HepG2 (cell line): Measurements from ENCODE around the gene EPB41L2. TPM values are rescaled to one million over a fixed set of nuclear protein-coding genes. Genes with fewer than 3 reads are reported as not detected.

Experiments
- AHDC1 ChIP-seq: sonication (generic); formaldehyde crosslinking; IDR thresholded peaks from 2 replicates; pipeline ENCODE4 v1.5.1; 2020; ENCODE audit warnings: mild to moderate bottlenecking, missing genetic modification reagents, borderline replicate concordance
- CBX5 ChIP-seq: sonication (generic); formaldehyde crosslinking; IDR thresholded peaks from 2 replicates; pipeline ENCODE4 v1.4.0; 2020; ENCODE audit warnings: missing genetic modification reagents, borderline replicate concordance
- DDIT3 ChIP-seq: sonication (generic); formaldehyde crosslinking; IDR thresholded peaks from 2 replicates; pipeline ENCODE4 v1.4.0; 2020; ENCODE audit warnings: mild to moderate bottlenecking, missing genetic modification reagents
- EP300 ChIP-seq, 3 experiments: sonication (generic) in 1 of 3; formaldehyde crosslinking in 1 of 3; IDR thresholded peaks; 2 replicates each; pipeline versions ENCODE4 v1.5.1 to v1.6.1; 2011 to 2020; ENCODE audit warnings: low read depth in 2 of 3, low read length in 2 of 3, borderline replicate concordance in 1 of 3, improper control_type of control experiment in 1 of 3, mild to moderate bottlenecking in 1 of 3, missing genetic modification reagents in 1 of 3, moderate library complexity in 1 of 3
- FOSL2 ChIP-seq: sonication (generic); formaldehyde crosslinking; IDR thresholded peaks from 2 replicates; pipeline ENCODE4 v1.4.0; 2020; ENCODE audit warnings: missing genetic modification reagents
- GATA4 ChIP-seq: sonication (generic); IDR thresholded peaks from 2 replicates; pipeline ENCODE4 v1.6.1; 2016; ENCODE audit warnings: antibody characterized with exemption, low read depth, borderline replicate concordance
- GPBP1L1 ChIP-seq: sonication (generic); formaldehyde crosslinking; IDR thresholded peaks from 2 replicates; pipeline ENCODE4 v1.5.0; 2020; ENCODE audit warnings: mild to moderate bottlenecking, missing genetic modification reagents
- HOXA9 ChIP-seq: sonication (generic); formaldehyde crosslinking; IDR thresholded peaks from 2 replicates; pipeline ENCODE4 v1.8.1; 2022; ENCODE audit warnings: missing genetic modification reagents, mild to moderate bottlenecking, moderate library complexity, borderline replicate concordance
- MAF1 ChIP-seq: sonication (generic); formaldehyde crosslinking; IDR thresholded peaks from 2 replicates; pipeline ENCODE4 v1.5.0; 2020; ENCODE audit warnings: missing genetic modification reagents, borderline replicate concordance
- MBNL3 ChIP-seq: fragments of 250-450 bp; sonication (Bioruptor Pico); conservative IDR thresholded peaks from 2 replicates; pipeline ENCODE4 v1.8.0; 2022; ENCODE audit warnings: mild to moderate bottlenecking, inconsistent platforms
- MIER3 ChIP-seq: IDR thresholded peaks from 2 replicates; pipeline ENCODE4 v1.6.1; 2016; ENCODE audit warnings: missing compliant biosample characterization, borderline replicate concordance
- MXI1 ChIP-seq: IDR thresholded peaks from 3 replicates; pipeline ENCODE4 v1.6.1; 2012; ENCODE audit warnings: low read depth, low read length, inconsistent platforms, borderline replicate concordance
- NFIC ChIP-seq: IDR thresholded peaks from 2 replicates; pipeline ENCODE4 v1.6.1; 2012; ENCODE audit warnings: mild to moderate bottlenecking, low read length, inconsistent platforms
- PITX1 ChIP-seq: sonication (generic); formaldehyde crosslinking; IDR thresholded peaks from 2 replicates; pipeline ENCODE4 v1.5.1; 2020; ENCODE audit warnings: mild to moderate bottlenecking, missing genetic modification reagents
- RFXANK ChIP-seq: IDR thresholded peaks from 2 replicates; pipeline ENCODE4 v1.6.1; 2016
- TFE3 ChIP-seq: IDR thresholded peaks from 2 replicates; pipeline ENCODE4 v1.6.1; 2016
- ZGPAT ChIP-seq: IDR thresholded peaks from 2 replicates; pipeline ENCODE4 v1.6.1; 2016; ENCODE audit warnings: mild to moderate bottlenecking
- ZNF547 ChIP-seq: sonication (generic); formaldehyde crosslinking; IDR thresholded peaks from 2 replicates; pipeline ENCODE4 v1.5.1; 2020; ENCODE audit warnings: mild to moderate bottlenecking, missing genetic modification reagents
- ZNF562 ChIP-seq: sonication (generic); formaldehyde crosslinking; IDR thresholded peaks from 2 replicates; pipeline ENCODE4 v1.8.0; 2022; ENCODE audit warnings: missing genetic modification reagents, borderline replicate concordance
- ZNF788 ChIP-seq: sonication (generic); formaldehyde crosslinking; IDR thresholded peaks from 2 replicates; pipeline ENCODE4 v1.5.0; 2020; ENCODE audit warnings: mild to moderate bottlenecking, missing genetic modification reagents, borderline replicate concordance
- polyA plus RNA-seq, 8 experiments: library from polyadenylated mRNA; depleted of rRNA in 3 of 8; stranded (reverse) in 7 of 8; unstranded in 1 of 8; fragments of >200 nt; fragmentation: Illumina TruSeq in 4 of 8; extraction: Trizol in 4 of 8; gene quantifications; 2 replicates each; pipeline versions ENCODE4 v1.2.1 to v1.2.3, GENCODE V29; 2011 to 2016; ENCODE audit warnings: low read depth in 4 of 8, missing spikeins in 1 of 8, mixed read lengths in 1 of 8; ENCODE audit not compliant: insufficient read depth in 1 of 8
- total RNA-seq, 5 experiments: library from RNA; depleted of rRNA; stranded (reverse); fragments of >200 nt; fragmentation: Illumina TruSeq; extraction: Trizol; gene quantifications; 2 replicates each; pipeline ENCODE4 v1.2.3, GENCODE V29; 2016; ENCODE audit warnings: low read depth in 1 of 5

The EPB41L2 gene
- total and polyA plus RNA-seq, 2 of the 13 experiments (the other 11 are each of a cell fraction or from before 2014, with no cell fraction given) = 41.7 to 56.4 TPM

- peak; percentile 2; the same call in 1 of the 2 replicates for TF ChIP-seq NFIC
- no peak for TF ChIP-seq DDIT3
- no peak for TF ChIP-seq ZNF788 (CRISPR knock-in tag)
- TF ChIP-seq ZNF547 = no peak
- TF ChIP-seq AHDC1 (CRISPR knock-in tag) = no peak
- TF ChIP-seq ZNF562 (CRISPR knock-in tag) = no peak
- no peak; the same call in 1 of the 2 replicates for TF ChIP-seq CBX5 (CRISPR knock-in tag)
- TF ChIP-seq GPBP1L1 (CRISPR knock-in tag) = no peak
- TF ChIP-seq MAF1 (CRISPR knock-in tag) = no peak
- TF ChIP-seq PITX1 (CRISPR knock-in tag) = 0 out of 2 replicates have a peak, but pooled peaks have one; percentile 51
- no peak for TF ChIP-seq GATA4
- TF ChIP-seq RFXANK (CRISPR knock-in tag) = no peak
- no peak for TF ChIP-seq FOSL2 (CRISPR knock-in tag)
- TF ChIP-seq MIER3 = no peak
- no peak for TF ChIP-seq HOXA9
- TF ChIP-seq TFE3 = 0 out of 2 replicates have a peak, but pooled peaks have one; percentile 17
- no peak for TF ChIP-seq MBNL3 (CRISPR knock-in tag)
- TF ChIP-seq EP300 (IDR thresholded peaks at IDR 0.05; ENCODE audit: low read depth in 2 of 2, low read length in 2 of 2) = no peak
- TF ChIP-seq EP300 (CRISPR knock-in tag; IDR thresholded peaks at IDR 0.05; ENCODE audit: borderline replicate concordance) = 0 out of 2 replicates have a peak, but pooled peaks have one; percentile 8
- TF ChIP-seq MXI1 = no peak; the same call in 2 of the 3 replicates
- TF ChIP-seq ZGPAT (CRISPR knock-in tag) = peak; percentile 11; the same call in 1 of the 2 replicates
Observed at GRCh38 chr6:131063764-131064272, 773 bp upstream of the EPB41L2 start (continued).
